Stimulated activated CD8-positive, alpha-beta memory T cell treated with anti-CD3 and anti-CD28 coated beads, Interleukin-2, amount 100 ng/mL, for 48 hours (primary cell): ENCODE measurements around the gene FLT1.

Experiments
- DNase-seq, 2 donors: peaks; one replicate each; pipeline ENCODE4 v3.0.0-alpha.2; 2020; ENCODE audit warnings: low read depth in 2 of 2

The FLT1 gene

GRCh38 chr13:28320209-28320608, 174.7 kb downstream of the FLT1 start:
- no peak for DNase-seq

GRCh38 chr13:28319528-28319927, 175.4 kb downstream of the FLT1 start:
- no peak for DNase-seq

DNA sequence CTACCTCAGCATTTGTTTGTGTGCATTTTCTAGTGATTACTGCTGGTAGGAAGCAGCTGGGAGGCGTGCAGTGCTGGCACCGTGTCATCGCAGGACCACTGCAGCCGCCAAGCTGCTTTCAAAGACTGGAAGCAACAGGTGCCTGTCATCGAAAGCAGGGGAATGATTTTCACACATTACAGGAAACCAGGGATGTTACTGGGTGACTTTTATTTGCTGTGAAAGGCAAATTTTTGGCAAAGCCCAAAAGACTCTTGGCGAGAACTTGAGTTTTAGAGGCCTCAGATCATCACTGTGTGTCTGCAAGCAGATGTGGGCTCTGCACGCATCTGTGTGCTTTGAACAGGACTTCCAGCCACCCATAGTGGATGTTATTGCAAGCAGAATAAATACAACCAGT, 176.4 kb downstream of the FLT1 start:
- DNase-seq = no peak

DNA sequence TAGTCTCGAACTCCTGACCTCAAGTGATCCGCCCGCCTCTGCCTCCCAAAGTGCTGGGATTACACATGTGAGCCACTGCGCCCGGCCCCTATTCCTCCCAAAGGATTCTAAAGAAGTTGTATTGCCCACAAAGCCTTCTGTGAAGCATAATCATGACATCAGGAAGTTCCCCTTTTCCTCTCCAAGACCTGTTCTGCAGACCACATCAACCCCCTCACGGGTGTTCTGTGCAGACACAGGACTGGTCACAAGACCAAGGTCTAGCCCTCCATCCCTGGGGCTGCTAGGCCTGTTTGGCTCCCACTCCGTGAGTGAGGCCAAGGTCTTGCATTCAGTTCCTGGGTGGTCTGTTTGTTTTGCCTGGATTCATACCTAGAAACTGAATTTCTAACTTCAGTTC, 178.1 kb downstream of the FLT1 start:
- no peak for DNase-seq

- DNase-seq = no peak
Measured at GRCh38 chr13:28316129-28316528, 178.8 kb downstream of the FLT1 start.

GRCh38 chr13:28314879-28315278, 180.0 kb downstream of the FLT1 start:
- DNase-seq = no peak

GRCh38 chr13:28313579-28313978, 181.3 kb downstream of the FLT1 start:
- no peak for DNase-seq

DNA sequence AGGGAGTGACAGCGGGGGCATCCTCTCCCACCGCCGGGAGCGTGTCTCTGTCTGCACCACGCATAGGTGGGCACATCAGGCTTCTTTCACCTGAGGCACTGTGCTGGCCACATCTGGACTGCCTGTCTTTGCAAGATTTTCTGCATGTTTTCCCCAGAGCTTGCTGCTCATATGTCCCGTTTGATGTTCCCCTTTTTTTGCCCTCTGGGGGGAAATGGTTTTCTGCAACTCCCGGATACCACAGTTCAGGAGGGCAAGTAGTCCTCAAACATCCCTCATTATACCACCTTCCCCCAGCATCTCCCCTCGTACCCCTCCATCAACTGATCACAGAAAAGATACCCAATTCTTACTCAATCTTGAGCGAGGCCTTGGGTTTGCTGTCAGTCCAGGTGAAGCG, 188.6 kb downstream of the FLT1 start:
- no peak for DNase-seq

GRCh38 chr13:28301839-28302238, 193.1 kb downstream of the FLT1 start:
- no peak for DNase-seq

GRCh38 chr13:28299916-28300315, 195.0 kb downstream of the FLT1 start:
- DNase-seq = no peak

DNA sequence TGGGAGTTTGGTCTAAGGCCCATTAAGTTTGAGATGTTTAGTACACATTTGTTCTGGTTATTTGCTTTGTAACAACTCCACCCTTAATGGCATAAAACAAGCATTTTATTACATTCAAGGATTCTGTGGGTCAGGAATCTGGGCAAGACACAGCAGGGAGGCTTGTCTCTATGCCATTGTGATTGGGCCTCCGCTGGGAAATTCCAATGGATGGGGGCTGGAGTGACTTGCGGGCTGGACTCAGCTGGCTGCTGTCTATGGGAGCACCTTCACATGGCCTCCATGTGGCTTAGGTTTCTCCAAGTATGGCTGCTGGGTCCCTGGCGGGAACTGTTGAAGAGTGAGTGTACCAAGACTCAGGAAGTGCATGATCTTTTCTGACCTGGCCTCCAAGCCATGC, 197.6 kb downstream of the FLT1 start:
- no peak for DNase-seq

- DNase-seq = no peak
Measured at GRCh38 chr13:28286263-28286662, 208.7 kb downstream of the FLT1 start.

- DNase-seq = no peak
Measured at GRCh38 chr13:28283600-28283999, 211.3 kb downstream of the FLT1 start.

DNA sequence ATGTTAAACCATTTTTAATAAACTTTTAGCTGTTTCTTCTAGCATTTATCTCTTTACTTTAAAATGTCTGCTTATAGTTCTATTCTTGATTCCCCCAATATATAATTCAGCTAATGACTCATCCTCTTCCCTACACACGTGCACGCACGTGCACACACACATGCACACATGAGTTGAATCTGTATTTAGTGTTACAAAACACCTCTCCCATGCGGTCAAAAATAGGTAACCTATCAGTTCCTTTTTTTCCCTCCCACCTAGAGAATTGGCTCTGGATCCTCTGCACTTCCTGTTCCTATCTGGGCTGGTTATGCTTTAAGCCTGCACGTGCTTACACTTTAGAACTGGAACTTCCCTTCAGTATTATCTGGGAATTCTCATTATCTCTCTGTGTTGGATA, 212.5 kb downstream of the FLT1 start:
- DNase-seq = no peak

DNA sequence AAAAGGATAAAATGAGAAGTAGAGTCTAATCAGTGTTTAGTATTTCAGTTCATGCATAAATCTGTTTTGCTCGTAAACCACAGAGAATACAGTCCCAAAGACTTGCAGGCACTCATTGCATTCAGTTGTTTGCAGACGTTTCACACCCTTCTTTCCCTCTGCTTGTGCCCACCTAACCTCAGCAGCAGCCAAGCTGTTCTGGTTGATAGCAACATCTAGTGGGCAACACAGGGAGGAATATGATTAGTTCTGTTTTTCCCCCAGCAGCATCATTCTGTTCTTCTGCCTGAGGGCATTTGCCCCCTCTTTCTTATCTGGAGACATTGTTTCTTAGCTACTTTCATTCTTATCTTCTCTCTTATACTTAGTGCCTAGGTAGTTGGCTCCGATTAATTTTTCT, 221.0 kb downstream of the FLT1 start:
- DNase-seq = no peak

DNA sequence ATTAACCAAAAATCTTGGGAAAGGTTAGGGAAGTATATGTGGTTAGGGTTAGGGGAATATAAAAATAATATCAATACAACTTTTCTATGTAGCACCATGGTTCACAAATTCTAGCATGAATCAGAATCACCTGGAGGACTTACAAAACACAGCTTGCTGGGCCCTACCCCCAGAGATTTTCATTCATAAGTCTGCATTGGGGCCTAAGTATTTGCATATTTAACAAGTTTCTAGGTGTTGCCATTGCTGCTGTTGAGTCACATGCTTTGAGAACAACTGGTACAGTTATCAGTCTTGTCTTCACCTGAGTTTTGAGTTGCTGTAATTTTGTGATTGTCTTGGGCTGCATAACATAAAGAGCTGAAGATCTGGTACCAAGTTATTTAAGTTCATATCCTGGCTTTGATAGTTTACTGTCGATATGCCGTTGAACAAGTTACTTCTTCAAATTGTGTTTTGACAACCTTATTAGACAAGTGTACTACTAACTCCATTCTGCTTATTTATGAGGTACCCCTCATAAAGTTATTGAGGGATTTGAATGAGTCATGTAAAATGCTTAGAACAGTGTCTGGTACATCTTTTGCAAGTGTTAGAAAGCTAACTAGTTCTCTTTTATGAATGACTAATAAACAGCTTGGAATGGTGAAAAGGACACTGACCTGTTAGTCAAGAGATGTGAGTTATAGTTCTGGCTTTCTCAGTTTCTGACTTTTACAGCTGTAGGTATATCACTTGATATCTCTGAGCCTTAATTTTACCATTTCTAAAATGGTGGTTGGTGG, 223.7 kb downstream of the FLT1 start:
- no peak for DNase-seq

- no peak for DNase-seq
Measured at GRCh38 chr13:28268800-28269223, 226.1 kb downstream of the FLT1 start.

DNA sequence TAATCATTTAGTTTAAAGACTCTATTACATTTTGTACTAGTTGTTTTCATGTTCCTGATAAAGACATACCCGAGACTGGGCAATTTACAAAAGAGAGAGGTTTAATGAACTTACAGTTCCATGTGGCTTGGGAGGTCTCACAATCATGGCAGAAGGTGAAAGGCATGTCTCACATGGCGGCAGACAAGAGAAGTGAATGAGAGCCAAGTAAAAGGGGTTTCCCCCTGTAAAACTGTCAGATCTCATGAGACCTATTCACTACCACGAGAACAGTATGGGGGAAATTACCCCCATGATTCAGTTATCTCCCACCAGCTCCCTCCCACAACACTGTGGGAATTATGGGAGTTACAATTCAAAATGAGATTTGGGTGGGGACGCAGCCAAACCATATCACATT, 227.4 kb downstream of the FLT1 start:
- no peak for DNase-seq

GRCh38 chr13:28258417-28258816, 236.5 kb downstream of the FLT1 start:
- no peak for DNase-seq

- DNase-seq = no peak
Measured at GRCh38 chr13:28257305-28257704, 237.6 kb downstream of the FLT1 start.

GRCh38 chr13:28252547-28252946, 242.4 kb downstream of the FLT1 start:
- DNase-seq = no peak

DNA sequence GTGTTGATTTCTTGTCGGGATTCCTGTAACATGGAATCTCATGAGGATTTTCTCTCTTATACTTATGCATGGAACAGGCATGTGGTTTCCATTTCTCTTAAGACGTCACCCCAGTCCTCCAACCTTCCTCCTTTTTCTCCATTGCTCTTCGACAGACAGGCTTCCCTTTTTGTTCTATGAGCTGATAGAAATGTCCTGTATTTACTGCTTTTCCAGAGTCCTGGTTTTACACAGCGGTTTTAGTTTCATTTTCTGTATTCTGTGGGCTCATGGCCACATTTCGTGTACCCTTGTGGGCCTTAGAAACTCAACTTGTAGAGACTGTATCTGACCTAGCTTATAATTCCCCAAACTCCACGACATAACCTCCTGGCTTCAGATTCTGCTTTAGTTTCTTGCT, 243.5 kb downstream of the FLT1 start:
- DNase-seq = no peak

DNA sequence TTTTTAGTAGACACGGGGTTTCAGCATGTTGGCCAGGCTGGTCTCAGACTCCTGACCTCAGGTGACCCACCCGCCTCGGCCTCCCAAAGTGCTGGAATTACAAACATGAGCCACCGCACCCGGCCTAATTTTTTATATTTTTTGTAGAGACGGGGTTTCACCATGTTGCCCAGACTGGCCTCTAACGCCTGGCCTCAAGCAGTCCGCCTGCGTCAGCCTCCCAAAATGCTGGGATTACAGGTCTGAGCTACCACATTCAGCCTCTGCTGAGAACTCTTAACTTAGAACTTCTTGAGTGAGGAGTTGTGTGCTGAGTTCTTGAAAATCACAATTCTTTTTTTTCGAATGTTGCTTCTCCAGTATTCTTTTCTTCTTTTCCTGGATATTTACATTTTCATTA, 244.4 kb downstream of the FLT1 start:
- DNase-seq = no peak
